Cardiac muscle cell (in vitro differentiated cells and primary cell): ENCODE measurements around the gene SPINK4. TPM values are rescaled to one million over a fixed set of nuclear protein-coding genes. Genes with fewer than 3 reads are reported as not detected.

Experiments used
- DNase-seq, 2 donors: peaks; one replicate each; pipeline versions ENCODE4 v3.0.0 to v3.0.0-alpha.2; 2010 to 2017; ENCODE audit warnings: low read depth in 1 of 2, low spot score in 1 of 2
- H3K27ac ChIP-seq: fragments of 200-600 bp; sonication (generic); 2 replicates; pipeline ENCODE4 v1.5.1; 2016
- H3K27me3 ChIP-seq: fragments of 200-600 bp; sonication (generic); 2 replicates; pipeline ENCODE4 v1.6.0; 2016; ENCODE audit warnings: control low read depth
- H3K36me3 ChIP-seq: fragments of 200-600 bp; sonication (generic); 2 replicates; pipeline ENCODE4 v1.5.1; 2016; ENCODE audit warnings: control low read depth
- H3K4me1 ChIP-seq: fragments of 200-600 bp; sonication (generic); 2 replicates; pipeline ENCODE4 v1.8.1; 2017; ENCODE audit warnings: low read depth, mild to moderate bottlenecking, mixed run types
- H3K4me3 ChIP-seq: fragments of 200-600 bp; sonication (generic); 2 replicates; pipeline ENCODE4 v1.5.1; 2016; ENCODE audit warnings: mild to moderate bottlenecking
- H3K9me3 ChIP-seq: fragments of 200-600 bp; sonication (generic); 2 replicates; pipeline ENCODE4 v1.5.1; 2017; ENCODE audit warnings: low read depth, mild to moderate bottlenecking, control low read depth
- polyA plus RNA-seq: library from polyadenylated mRNA; unstranded; fragments of >200 nt; fragmentation: Nextera tagmentation; extraction: Ambion mirVana; gene quantifications from 2 replicates; pipeline ENCODE4 v1.2.1, GENCODE V29; 2016
- total RNA-seq: library from RNA; depleted of rRNA; stranded (reverse); fragments of >200 nt; gene quantifications from 2 replicates; pipeline ENCODE4 v1.2.3, GENCODE V29; 2016
- TF ChIP-seq, protein P1 (sequence below): IDR thresholded peaks from 2 replicates; pipeline ENCODE4 v1.5.1; 2012; ENCODE audit warnings: low read depth, mild to moderate bottlenecking, low read length

The SPINK4 gene
- total and polyA plus RNA-seq, 2 experiments from 2014 or later, result 6.9 TPM; not detected in 1

DNA sequence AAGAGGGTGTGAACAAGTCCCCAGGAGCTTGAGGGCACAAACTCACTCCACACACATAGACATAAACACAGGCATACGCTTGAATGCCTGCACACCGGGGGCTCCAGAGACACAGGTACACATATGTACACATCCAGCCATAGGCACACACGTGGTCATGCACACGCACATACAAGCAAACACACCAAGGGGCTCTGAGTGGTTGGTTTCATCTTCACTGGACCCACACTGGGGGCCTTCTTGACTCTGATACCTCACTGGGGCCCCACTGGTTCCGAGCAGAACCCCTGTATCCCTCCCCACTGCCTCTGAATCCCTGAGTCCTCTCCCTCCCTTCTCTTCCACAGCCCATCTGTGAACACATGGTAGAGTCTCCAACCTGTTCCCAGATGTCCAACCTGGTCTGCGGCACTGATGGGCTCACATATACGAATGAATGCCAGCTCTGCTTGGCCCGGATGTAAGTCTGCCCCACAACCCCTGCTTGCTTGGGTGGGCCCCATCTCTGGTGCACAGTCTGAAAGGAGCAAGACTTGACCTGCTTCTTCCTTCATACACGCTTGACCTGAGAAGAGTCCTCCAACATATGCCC, 6.4 kb downstream of the SPINK4 start:
- H3K9me3 ChIP-seq, result no peaks in the 10 kb centered on the region
- no peaks in the 10 kb centered on the region for H3K36me3 ChIP-seq
- H3K27ac ChIP-seq, result no peak overlapping the region
- TF ChIP-seq, protein P1, sequence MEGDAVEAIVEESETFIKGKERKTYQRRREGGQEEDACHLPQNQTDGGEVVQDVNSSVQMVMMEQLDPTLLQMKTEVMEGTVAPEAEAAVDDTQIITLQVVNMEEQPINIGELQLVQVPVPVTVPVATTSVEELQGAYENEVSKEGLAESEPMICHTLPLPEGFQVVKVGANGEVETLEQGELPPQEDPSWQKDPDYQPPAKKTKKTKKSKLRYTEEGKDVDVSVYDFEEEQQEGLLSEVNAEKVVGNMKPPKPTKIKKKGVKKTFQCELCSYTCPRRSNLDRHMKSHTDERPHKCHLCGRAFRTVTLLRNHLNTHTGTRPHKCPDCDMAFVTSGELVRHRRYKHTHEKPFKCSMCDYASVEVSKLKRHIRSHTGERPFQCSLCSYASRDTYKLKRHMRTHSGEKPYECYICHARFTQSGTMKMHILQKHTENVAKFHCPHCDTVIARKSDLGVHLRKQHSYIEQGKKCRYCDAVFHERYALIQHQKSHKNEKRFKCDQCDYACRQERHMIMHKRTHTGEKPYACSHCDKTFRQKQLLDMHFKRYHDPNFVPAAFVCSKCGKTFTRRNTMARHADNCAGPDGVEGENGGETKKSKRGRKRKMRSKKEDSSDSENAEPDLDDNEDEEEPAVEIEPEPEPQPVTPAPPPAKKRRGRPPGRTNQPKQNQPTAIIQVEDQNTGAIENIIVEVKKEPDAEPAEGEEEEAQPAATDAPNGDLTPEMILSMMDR, result no peak
- H3K4me1 ChIP-seq, result no peaks in the 10 kb centered on the region
- H3K4me3 ChIP-seq, result no peak overlapping the region
- no peaks in the 10 kb centered on the region for H3K27me3 ChIP-seq
- no peak for DNase-seq

GRCh38 chr9:33248606-33249005, 8.6 kb downstream of the SPINK4 start:
- no peaks in the 10 kb centered on the region for H3K4me1 ChIP-seq
- no peaks in the 10 kb centered on the region for H3K27me3 ChIP-seq
- TF ChIP-seq, protein P1, result no peak
- H3K27ac ChIP-seq, result no peak overlapping the region
- peaks cover 9% of the 10 kb centered on the region for H3K36me3 ChIP-seq
- no peak for DNase-seq
- H3K4me3 ChIP-seq, result no peak overlapping the region
- H3K9me3 ChIP-seq, result no peaks in the 10 kb centered on the region

GRCh38 chr9:33249087-33249658, 9.2 kb downstream of the SPINK4 start:
- Histone ChIP-seq H3K36me3 (peaks cover 9% of the 10 kb centered on the region), H3K27me3 (no peaks in the 10 kb centered on the region), H3K27ac (no peak overlapping the region), H3K9me3 (no peaks in the 10 kb centered on the region), H3K4me1 (no peaks in the 10 kb centered on the region), H3K4me3 (no peak overlapping the region)
- TF ChIP-seq, protein P1, result no peak
- DNase-seq, result no peak

GRCh38 chr9:33249983-33250382, 10.0 kb downstream of the SPINK4 start:
- H3K36me3 ChIP-seq, result peaks cover 16% of the 10 kb centered on the region
- TF ChIP-seq, protein P1, result no peak
- H3K4me3 ChIP-seq, result no peak overlapping the region
- no peaks in the 10 kb centered on the region for H3K4me1 ChIP-seq
- no peak for DNase-seq
- H3K27me3 ChIP-seq, result no peaks in the 10 kb centered on the region
- no peaks in the 10 kb centered on the region for H3K9me3 ChIP-seq
- H3K27ac ChIP-seq, result no peak overlapping the region

- no peak overlapping the region for H3K27ac ChIP-seq
- no peaks in the 10 kb centered on the region for H3K4me1 ChIP-seq
- H3K4me3 ChIP-seq, result no peak overlapping the region
- peaks cover 22% of the 10 kb centered on the region for H3K36me3 ChIP-seq
- DNase-seq, result peak in 1 of 2 donors; percentile 44
- TF ChIP-seq, protein P1, result no peak
- H3K27me3 ChIP-seq, result no peaks in the 10 kb centered on the region
- H3K9me3 ChIP-seq, result no peaks in the 10 kb centered on the region
Measured at GRCh38 chr9:33250458-33250995, 10.6 kb downstream of the SPINK4 start.
